Ectodermal cell (in vitro differentiated cells): ENCODE data around the gene RBM4B.
A peak's percentile ranks its signal among the peaks of the same experiment; 100 is the strongest.

Source experiments
- H3K27ac ChIP-seq: 2 replicates; pipeline ENCODE4 v1.7.0; 2013; ENCODE audit warnings: mild to moderate bottlenecking, low read depth, low read length; ENCODE audit not compliant: insufficient read depth, poor library complexity, severe bottlenecking
- H3K27me3 ChIP-seq: 2 replicates; pipeline ENCODE4 v1.7.0; 2013; ENCODE audit warnings: mild to moderate bottlenecking, low read length; ENCODE audit not compliant: insufficient read depth, control insufficient read depth, poor library complexity, severe bottlenecking
- H3K36me3 ChIP-seq: one replicate; pipeline ENCODE4 v1.7.0; 2013; ENCODE audit warnings: low read length; ENCODE audit not compliant: control insufficient read depth, insufficient read depth
- H3K4me1 ChIP-seq: one replicate; pipeline ENCODE4 v1.7.0; 2013; ENCODE audit warnings: low read length; ENCODE audit not compliant: control insufficient read depth, insufficient read depth
- H3K4me3 ChIP-seq: 2 replicates; pipeline ENCODE4 v1.7.0; 2013; ENCODE audit warnings: low read depth, low read length, control low read depth; ENCODE audit not compliant: insufficient read depth
- H3K9me3 ChIP-seq: 2 replicates; pipeline ENCODE4 v1.7.0; 2013; ENCODE audit warnings: mild to moderate bottlenecking, low read length, moderate library complexity; ENCODE audit not compliant: control insufficient read depth
- WGBS, 2 experiments: methylation state at CpG; one replicate each; pipeline ENCODE4 v1.1.7; 2013; ENCODE audit warnings: missing lambda C conversion rate in 2 of 2; 5-methylcytosine and 5-hydroxymethylcytosine counted together

The RBM4B gene

DNA sequence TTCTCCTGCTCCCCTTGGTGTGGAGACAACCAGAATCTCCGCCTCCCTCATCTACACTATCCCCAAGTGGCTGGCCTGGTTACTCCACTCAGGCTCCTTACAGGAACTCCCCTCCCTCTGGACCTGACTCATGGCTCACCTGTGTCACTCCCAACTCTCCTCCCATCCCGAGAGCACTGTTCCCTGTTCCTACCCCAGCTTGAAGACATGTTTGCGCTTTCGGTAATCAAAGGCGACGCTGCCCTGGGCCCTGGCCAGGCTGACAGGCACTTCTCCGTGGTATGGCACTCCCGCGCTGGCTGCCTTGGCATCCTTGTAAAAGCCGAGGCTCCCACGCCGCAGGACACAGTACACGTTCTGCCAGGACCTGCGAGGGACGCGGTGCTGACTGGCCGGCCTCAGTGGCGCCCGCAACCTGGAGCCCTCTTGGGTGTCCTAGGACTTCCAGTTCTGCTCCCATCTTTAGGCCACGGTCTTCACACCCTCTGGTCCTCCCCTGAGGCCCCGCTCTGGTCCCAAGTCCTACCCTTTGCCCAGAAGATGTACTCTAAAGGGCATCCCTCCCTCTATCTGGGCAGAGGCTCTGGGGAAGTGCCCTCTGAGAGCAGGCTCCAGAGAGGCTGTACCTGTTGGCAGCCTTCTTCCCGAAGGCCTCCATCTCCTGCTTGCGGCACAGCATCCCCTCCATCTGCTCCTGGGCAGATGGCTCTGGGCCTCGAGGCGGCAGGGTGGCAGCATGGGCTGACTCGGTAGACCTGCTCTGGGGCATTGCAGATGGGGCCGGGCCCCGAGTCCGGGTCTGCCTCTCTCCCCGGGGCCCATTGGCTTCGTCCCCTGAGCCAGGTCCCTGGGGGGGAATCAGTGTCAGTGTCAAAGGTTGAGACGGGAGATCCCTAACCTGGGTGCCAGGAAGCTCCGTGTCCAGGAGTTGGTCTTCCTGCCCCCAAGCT lies 9.4 kb upstream of the RBM4B start:
- no peaks in the 10 kb centered on the region for H3K9me3 ChIP-seq
- H3K36me3 ChIP-seq = peaks cover 4% of the 10 kb centered on the region
- H3K27me3 ChIP-seq = no peaks in the 10 kb centered on the region
- no peaks in the 10 kb centered on the region for H3K4me1 ChIP-seq
- no peak overlapping the region for H3K27ac ChIP-seq
- H3K4me3 ChIP-seq = no peak overlapping the region
- WGBS, 2 experiments = 95 to 96% methylated on average over 33 of the region's 33 CpGs

- Histone ChIP-seq H3K9me3 (no peaks in the 10 kb centered on the region), H3K4me1 (no peaks in the 10 kb centered on the region), H3K4me3 (no peak overlapping the region), H3K27ac (no peak overlapping the region), H3K36me3 (peaks cover under 1% of the 10 kb centered on the region), H3K27me3 (no peaks in the 10 kb centered on the region)
- 94 to 96% methylated on average over 15 of the region's 15 CpGs for WGBS, 2 experiments
Measured at GRCh38 chr11:66686100-66686785, 8.6 kb upstream of the RBM4B start.

DNA sequence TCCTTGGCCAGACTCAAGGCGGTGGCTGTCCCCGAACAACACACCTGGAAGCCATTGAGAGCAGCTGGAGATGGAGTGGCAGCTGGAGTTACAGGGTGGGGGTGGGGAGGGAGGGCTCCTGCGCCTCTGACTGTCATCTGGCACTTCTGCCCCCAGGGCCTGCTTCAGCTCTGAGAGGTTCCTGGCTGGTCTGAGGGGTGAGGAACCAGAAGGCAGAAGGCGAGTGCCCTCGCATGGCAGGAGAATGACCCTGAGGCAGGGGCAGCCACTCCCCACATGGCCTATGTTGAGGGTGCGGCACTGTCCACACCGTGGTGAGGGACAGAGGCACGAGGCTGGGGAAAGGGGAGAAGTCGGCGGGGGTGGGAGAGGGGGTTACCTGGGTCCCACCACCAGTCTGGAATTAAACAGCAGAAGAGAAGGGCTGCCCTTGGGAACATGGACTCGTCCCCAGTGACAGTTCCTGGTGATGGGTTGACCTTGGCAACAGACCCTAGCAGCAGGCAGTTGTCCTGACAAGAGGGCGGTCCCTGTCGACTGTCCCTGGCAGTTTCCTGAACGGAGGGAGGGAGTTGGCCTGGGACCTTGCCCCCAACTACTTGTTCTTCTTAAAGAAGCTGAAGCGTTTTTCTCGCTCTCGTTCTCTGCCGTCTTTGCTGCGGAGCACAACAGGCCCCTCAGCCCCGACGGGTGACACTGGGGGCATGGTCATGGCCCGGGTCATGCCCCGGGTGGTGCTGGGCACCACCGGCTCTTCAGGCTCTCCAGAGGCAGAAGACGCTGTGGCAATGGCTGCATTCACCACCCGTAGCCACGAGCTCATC lies 7.8 kb upstream of the RBM4B start:
- Histone ChIP-seq H3K27me3 (no peaks in the 10 kb centered on the region), H3K27ac (no peak overlapping the region), H3K36me3 (no peaks in the 10 kb centered on the region), H3K4me1 (no peaks in the 10 kb centered on the region), H3K9me3 (no peaks in the 10 kb centered on the region), H3K4me3 (no peak overlapping the region)
- 93 to 94% methylated on average over 27 of the region's 27 CpGs for WGBS, 2 experiments

DNA sequence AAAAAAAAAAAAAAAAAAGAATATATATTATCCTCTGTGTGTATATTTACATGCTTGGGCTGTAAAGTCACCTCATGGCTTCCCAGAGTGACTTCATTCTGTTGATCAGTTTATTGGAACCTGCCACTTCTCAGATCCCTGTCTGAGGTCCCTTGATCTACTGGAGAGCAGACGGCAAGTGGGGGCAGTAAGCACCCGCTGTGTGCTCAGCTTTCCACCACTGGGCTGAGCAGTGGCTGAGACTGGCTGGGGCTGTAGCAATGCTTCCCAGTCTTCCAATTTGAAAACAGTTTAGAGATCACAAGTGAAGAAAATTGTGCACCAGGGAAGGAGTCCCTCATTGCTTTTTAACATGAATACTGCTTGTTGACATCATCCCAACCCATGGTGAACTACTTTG lies 6.9 kb upstream of the RBM4B start:
- Histone ChIP-seq H3K27me3 (no peaks in the 10 kb centered on the region), H3K36me3 (no peaks in the 10 kb centered on the region), H3K4me1 (no peaks in the 10 kb centered on the region), H3K9me3 (no peaks in the 10 kb centered on the region), H3K4me3 (no peak overlapping the region), H3K27ac (no peak overlapping the region)
- WGBS, 2 experiments = 92 to 94% methylated on average over 2 of the region's 2 CpGs

- WGBS, 2 experiments = 94 to 95% methylated on average over 8 of the region's 8 CpGs
- Histone ChIP-seq H3K4me1 (no peaks in the 10 kb centered on the region), H3K9me3 (no peaks in the 10 kb centered on the region)
Measured at GRCh38 chr11:66683877-66684276, 6.2 kb upstream of the RBM4B start.

DNA sequence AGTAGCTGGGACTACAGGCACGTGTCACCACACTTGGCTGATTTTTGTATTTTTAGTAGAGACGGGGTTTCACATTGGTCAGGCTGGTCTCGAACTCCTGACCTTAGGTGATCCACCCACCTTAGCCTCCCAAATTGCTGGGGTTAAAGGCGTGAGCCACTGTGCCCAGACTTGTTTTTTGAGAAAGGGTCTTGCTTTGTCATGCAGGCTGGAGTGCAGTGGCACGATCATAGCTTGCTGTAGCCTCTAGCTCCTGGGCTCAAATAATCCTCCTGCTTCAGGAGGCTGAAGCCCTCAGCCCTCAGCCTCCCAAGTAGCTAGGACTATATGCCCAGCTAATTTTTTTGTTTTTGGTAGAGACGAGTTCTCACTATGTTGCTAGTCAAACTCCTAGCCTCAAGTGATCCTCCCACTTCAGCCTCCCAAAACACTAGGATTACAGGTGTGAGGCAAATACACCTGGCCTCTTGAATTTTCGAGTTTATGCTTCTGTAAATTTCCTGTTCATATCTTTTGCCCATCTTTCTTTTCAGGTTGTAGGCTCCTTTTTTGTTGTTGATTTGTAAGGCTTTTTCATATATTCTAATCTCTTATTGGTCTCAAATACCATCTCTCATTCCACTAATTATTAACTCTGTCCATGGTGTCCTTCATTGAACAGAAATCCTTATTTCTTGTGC lies 3.4 kb upstream of the RBM4B start:
- no peak overlapping the region for H3K27ac ChIP-seq
- no peaks in the 10 kb centered on the region for H3K36me3 ChIP-seq
- no peaks in the 10 kb centered on the region for H3K9me3 ChIP-seq
- H3K4me3 ChIP-seq = no peak overlapping the region
- H3K27me3 ChIP-seq = no peaks in the 10 kb centered on the region
- H3K4me1 ChIP-seq = peaks cover 5% of the 10 kb centered on the region
- 88 to 91% methylated on average over 7 of the region's 7 CpGs for WGBS, 2 experiments

More at GRCh38 chr11:66683877-66684276, 6.2 kb upstream of the RBM4B start:
- no peaks in the 10 kb centered on the region for H3K27me3 ChIP-seq
- no peaks in the 10 kb centered on the region for H3K36me3 ChIP-seq
- no peak overlapping the region for H3K27ac ChIP-seq
- no peak overlapping the region for H3K4me3 ChIP-seq

GRCh38 chr11:66676931-66677598 lies 622 bp downstream of the RBM4B start:
- Histone ChIP-seq H3K27me3 (no peaks in the 10 kb centered on the region), H3K27ac (peak overlapping the region; percentile 86), H3K9me3 (no peaks in the 10 kb centered on the region), H3K4me1 (peaks cover 7% of the 10 kb centered on the region), H3K36me3 (no peaks in the 10 kb centered on the region), H3K4me3 (peak overlapping the region; percentile 61)
- 26% methylated on average over 25 of the region's 27 CpGs for WGBS, 2 experiments

- WGBS, 2 experiments = 87 to 89% methylated on average over 16 of the region's 16 CpGs
- H3K9me3 ChIP-seq = no peaks in the 10 kb centered on the region
Measured at GRCh38 chr11:66676282-66676919, 1.3 kb downstream of the RBM4B start.

More at GRCh38 chr11:66676282-66676919, 1.3 kb downstream of the RBM4B start:
- peaks cover 7% of the 10 kb centered on the region for H3K4me1 ChIP-seq
- H3K27me3 ChIP-seq = no peaks in the 10 kb centered on the region
- H3K27ac ChIP-seq = no peak overlapping the region
- H3K36me3 ChIP-seq = no peaks in the 10 kb centered on the region
- peak overlapping the region; percentile 61 for H3K4me3 ChIP-seq
